Endothelial cell of umbilical vein (primary cell): Measurements from ENCODE around the gene TRIM46. TPM values are rescaled to one million over a fixed set of nuclear protein-coding genes. Genes with fewer than 3 reads are reported as not detected.

Source experiments
- BruUV-seq: library from RNA; stranded (reverse); fragments of 400-500 nt; replicated peaks from 2 replicates; lab custom pipeline; 2021; lab: Mats Ljungman, UMichigan
- CTCF ChIA-PET: fragments of 300-600, 350-600 bp; sonication (Branson Sonifier 250); formaldehyde crosslinking; loops from one replicate; lab custom pipeline; 2021; ENCODE audit warnings: antibody characterized with exemption, inconsistent platforms; lab: Charles Lee
- POLR2A ChIA-PET: fragments of 300-600, 350-600 bp; sonication (Branson Sonifier 250); formaldehyde crosslinking; loops from one replicate; lab custom pipeline; 2021; ENCODE audit warnings: antibody characterized with exemption, inconsistent platforms; lab: Charles Lee
- DNase-seq: peaks from one replicate; pipeline ENCODE4 v3.0.0-alpha.2; 2011; ENCODE audit warnings: low read depth, low spot score
- FAIRE-seq: peaks from 2 replicates; lab custom pipeline; 2011; peaks lifted over from hg19 to GRCh38; lab: Jason Lieb, UNC
- H2AFZ ChIP-seq: 2 replicates; pipeline ENCODE4 v1.6.0; 2012; ENCODE audit warnings: low read depth, low read length, control low read depth, inconsistent platforms
- H3K27ac ChIP-seq: 2 replicates; pipeline ENCODE4 v1.5.1; 2011; ENCODE audit warnings: low read depth, mild to moderate bottlenecking, control low read depth, low read length, moderate library complexity; ENCODE audit not compliant: insufficient read depth
- H3K27me3 ChIP-seq, 2 experiments: 2 replicates each; pipeline versions ENCODE4 v1.6.0 to v1.6.1; 2011; ENCODE audit warnings: low read length in 2 of 2, mixed read lengths in 1 of 2; ENCODE audit not compliant: control insufficient read depth in 2 of 2, insufficient read depth in 2 of 2
- H3K36me3 ChIP-seq, 2 experiments: 2 replicates in 1 of 2; 3 replicates in 1 of 2; pipeline ENCODE4 v1.5.1; 2011; ENCODE audit warnings: low read length in 2 of 2, mild to moderate bottlenecking in 1 of 2, moderate library complexity in 1 of 2; ENCODE audit not compliant: control insufficient read depth in 2 of 2, insufficient read depth in 2 of 2; ENCODE audit errors: extremely low read depth in 1 of 2
- H3K4me1 ChIP-seq: 3 replicates; pipeline ENCODE4 v1.5.1; 2011; ENCODE audit warnings: mild to moderate bottlenecking, low read length; ENCODE audit not compliant: control insufficient read depth, insufficient read depth; ENCODE audit errors: extremely low read depth
- H3K4me2 ChIP-seq: 2 replicates; pipeline ENCODE4 v1.6.1; 2011; ENCODE audit warnings: low read length, control low read depth, mixed read lengths; ENCODE audit not compliant: insufficient read depth
- H3K4me3 ChIP-seq, 3 experiments: fragments of 200-600 bp in 1 of 3; sonication (generic), shearing (Covaris generic) in 1 of 3; replicated peaks in 1 of 3; 2 replicates each; pipeline ENCODE4 v1.5.1; 2011 to 2016; ENCODE audit warnings: control low read depth in 3 of 3, low read length in 3 of 3, mild to moderate bottlenecking in 2 of 3, inconsistent platforms in 1 of 3, low read depth in 1 of 3, moderate library complexity in 1 of 3; ENCODE audit not compliant: insufficient read depth in 1 of 3
- H3K79me2 ChIP-seq: 2 replicates; pipeline ENCODE4 v1.6.0; 2012; ENCODE audit warnings: low read length, inconsistent platforms; ENCODE audit not compliant: control insufficient read depth, insufficient read depth
- H3K9ac ChIP-seq: replicated peaks from 2 replicates; pipeline ENCODE3; 2011; ENCODE audit warnings: low read length, control low read depth; ENCODE audit not compliant: insufficient read depth; ENCODE audit errors: extremely low read depth
- H3K9me1 ChIP-seq: replicated peaks from 3 replicates; pipeline ENCODE4 v1.6.0; 2011; ENCODE audit warnings: mild to moderate bottlenecking, low read length; ENCODE audit not compliant: control insufficient read depth, insufficient read depth; ENCODE audit errors: extremely low read depth
- H3K9me3 ChIP-seq: replicated peaks from 2 replicates; pipeline ENCODE4 v1.5.1; 2012; ENCODE audit warnings: low read length, inconsistent platforms; ENCODE audit not compliant: control insufficient read depth, insufficient read depth
- H4K20me1 ChIP-seq: replicated peaks from 2 replicates; pipeline ENCODE3; 2011; ENCODE audit warnings: mild to moderate bottlenecking, low read length; ENCODE audit not compliant: control insufficient read depth, insufficient read depth; ENCODE audit errors: extremely low read depth
- CTCF ChIP-seq, 2 donors: IDR thresholded peaks; 1 replicate in 1 of 2; 2 replicates in 1 of 2; pipeline ENCODE4 v1.5.1; 2011; ENCODE audit warnings: low read length in 2 of 2, mild to moderate bottlenecking in 2 of 2, moderate library complexity in 2 of 2, control low read depth in 1 of 2, inconsistent platforms in 1 of 2, low read depth in 1 of 2; ENCODE audit not compliant: insufficient read depth in 1 of 2; ENCODE audit errors: extremely low read depth in 1 of 2
- EZH2 ChIP-seq: IDR thresholded peaks from 2 replicates; pipeline ENCODE4 v1.6.1; 2012; ENCODE audit warnings: borderline replicate concordance, low read depth, mild to moderate bottlenecking, moderate library complexity, low read length, inconsistent platforms; ENCODE audit not compliant: severe bottlenecking
- FOS ChIP-seq: IDR thresholded peaks from 2 replicates; pipeline ENCODE4 v1.6.1; 2011; ENCODE audit warnings: mild to moderate bottlenecking, low read length, moderate library complexity, borderline replicate concordance; ENCODE audit not compliant: insufficient read depth
- GATA2 ChIP-seq: IDR thresholded peaks from 2 replicates; pipeline ENCODE4 v1.7.0; 2011; ENCODE audit warnings: low read depth, mild to moderate bottlenecking, moderate library complexity, mixed read lengths, low read length; ENCODE audit not compliant: insufficient read length, insufficient read depth
- JUN ChIP-seq: IDR thresholded peaks from 2 replicates; pipeline ENCODE4 v1.6.1; 2011; ENCODE audit warnings: borderline replicate concordance, low read depth; ENCODE audit not compliant: insufficient read length, insufficient read depth
- MAX ChIP-seq: IDR thresholded peaks from 2 replicates; pipeline ENCODE4 v1.6.1; 2011; ENCODE audit not compliant: insufficient read depth, insufficient read length
- MYC ChIP-seq: IDR thresholded peaks from one replicate; pipeline ENCODE4 v1.6.1; 2011; ENCODE audit warnings: mild to moderate bottlenecking, low read depth, low read length
- POLR2A ChIP-seq: IDR thresholded peaks from 2 replicates; pipeline ENCODE4 v1.6.1; 2012; ENCODE audit warnings: low read depth, mild to moderate bottlenecking, control low read depth, low read length
- POLR2AphosphoS5 ChIP-seq: IDR thresholded peaks from 2 replicates; pipeline ENCODE4 v1.6.1; 2012; ENCODE audit warnings: low read depth, mild to moderate bottlenecking, control low read depth, low read length, moderate library complexity; ENCODE audit not compliant: insufficient read depth
- dilution Hi-C: fragments of 300-500 bp; cut with MboI; formaldehyde crosslinking; loops from one replicate; pipeline ENCODE4 v1.15.0; 2019; ENCODE audit warnings: low sequenced_read_pairs; ENCODE audit not compliant: extremely low pct_ligation_motif_present
- intact Hi-C: fragments of 100-400 bp; cut with micrococcal nuclease; formaldehyde crosslinking; loops from one replicate; pipeline ENCODE4 v1.10.0; 2022
- polyA plus RNA-seq, 4 experiments: library from polyadenylated mRNA; depleted of rRNA in 3 of 4; stranded (reverse) in 3 of 4; unstranded in 1 of 4; fragments of >200 nt; gene quantifications; 2 replicates each; pipeline versions ENCODE4 v1.2.1 to v1.2.3, GENCODE V29; 2011 to 2012; ENCODE audit warnings: missing spikeins in 1 of 4
- total RNA-seq: library from RNA; stranded (reverse); gene quantifications from 2 replicates; pipeline ENCODE4 v1.2.3, GENCODE V29; 2021

TRIM46 gene
- total and polyA plus RNA-seq, 2 donors (not counting 3 experiments of a cell fraction or from before 2014, with no cell fraction given): 9.5 to 10.0 TPM

- intact Hi-C loops: no loop called here
- no peak for FAIRE-seq
- H4K20me1 ChIP-seq: no peaks in the 10 kb centered on the region
- H3K4me1 ChIP-seq: peaks cover 28% of the 10 kb centered on the region
- H3K36me3 ChIP-seq: peaks cover 3 to 9% of the 10 kb centered on the region in 2 experiments
- ChIA-PET CTCF (interaction anchor here (1.2 to 8.3 kb wide), 3 partner anchors 46 to 85 kb away, joined by 3 to 673 read pairs (median 5); no protein-coding TSS in a partner anchor), POLR2A (interaction anchor here (0.7 kb wide), 1 partner anchor 40 kb away, joined by 4 read pairs; no protein-coding TSS in a partner anchor)
- no peaks in the 10 kb centered on the region for H3K9me3 ChIP-seq
- H3K27me3 ChIP-seq: no peaks in the 10 kb centered on the region
- H3K27ac ChIP-seq: no peak overlapping the region
- H2AFZ ChIP-seq: no peak overlapping the region
- no peaks in the 10 kb centered on the region for H3K9me1 ChIP-seq
- BruUV-seq: no TSS peak
- no peak overlapping the region for H3K4me2 ChIP-seq
- no peak overlapping the region for H3K9ac ChIP-seq
- dilution Hi-C loops: no loop called here
- no peak for DNase-seq
- TF ChIP-seq EZH2: no peak
- TF ChIP-seq POLR2AphosphoS5: no peak
- TF ChIP-seq POLR2A: no peak
- no peak for TF ChIP-seq JUN
- TF ChIP-seq GATA2: no peak
- TF ChIP-seq CTCF (IDR thresholded peaks at IDR 0.05; ENCODE audit: extremely low read depth in 1 of 2, insufficient read depth in 1 of 2, low read depth in 1 of 2, low read length in 2 of 2): no peak
- TF ChIP-seq MYC: no peak
- no peak for TF ChIP-seq FOS
- TF ChIP-seq MAX: no peak
- peaks cover 16% of the 10 kb centered on the region for H3K79me2 ChIP-seq
- no peak overlapping the region for H3K4me3 ChIP-seq
These were observed 3.4 kb upstream of the TRIM46 start for GRCh38 chr1:155170101-155170785.
